ENCODE measurements around the gene NPFF.

Gene NPFF

GRCh38 chr12:53474819-53475218 lies 32.5 kb downstream of the NPFF start:
- DNase-seq (ENCODE audit: low read depth): no peak

DNA sequence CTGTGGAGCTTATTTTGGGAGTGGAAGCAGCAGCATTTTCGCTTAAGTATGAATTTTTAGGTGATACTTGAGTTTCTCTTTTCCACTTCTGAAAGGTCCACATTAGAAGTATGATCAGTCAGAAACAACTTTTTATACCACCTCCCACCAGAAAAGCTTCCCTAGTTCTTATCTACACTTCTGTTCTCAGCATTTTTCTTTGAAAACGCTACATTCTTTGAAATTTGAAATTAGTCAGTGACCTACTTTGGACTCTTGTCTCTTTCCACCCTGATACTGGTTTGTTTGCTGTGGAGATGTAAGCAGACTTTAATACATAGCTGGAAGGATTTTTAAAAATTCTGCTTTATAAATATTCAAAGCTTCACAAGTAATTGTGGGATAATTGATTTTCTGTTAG lies 33.2 kb downstream of the NPFF start:
- DNase-seq (ENCODE audit: low read depth): no peak

DNA sequence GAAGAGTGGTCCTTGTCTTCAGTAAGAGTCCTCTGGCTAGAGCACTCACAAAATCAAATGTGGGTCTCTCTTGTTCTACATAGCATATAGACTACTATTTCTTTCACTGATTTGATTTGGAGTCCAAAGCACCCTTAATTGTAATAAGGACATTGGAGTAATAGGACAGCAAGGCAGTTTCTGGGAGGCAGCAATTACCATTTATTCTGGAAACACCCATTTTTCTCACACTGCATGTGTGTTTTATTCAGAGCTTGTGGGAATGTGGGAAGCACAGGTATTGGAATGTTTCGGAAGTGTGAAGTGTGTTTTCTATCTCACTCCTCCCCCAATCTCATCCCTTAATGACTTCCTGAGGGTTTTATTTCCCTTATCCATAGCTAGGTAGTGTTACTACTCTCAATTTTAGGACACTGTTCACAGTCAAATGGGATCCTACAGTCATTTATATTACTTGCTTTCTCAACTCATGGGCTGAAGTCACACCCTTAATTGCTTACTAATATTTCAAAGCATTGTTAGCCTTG lies 35.2 kb downstream of the NPFF start:
- DNase-seq (ENCODE audit: low read depth): no peak

DNA sequence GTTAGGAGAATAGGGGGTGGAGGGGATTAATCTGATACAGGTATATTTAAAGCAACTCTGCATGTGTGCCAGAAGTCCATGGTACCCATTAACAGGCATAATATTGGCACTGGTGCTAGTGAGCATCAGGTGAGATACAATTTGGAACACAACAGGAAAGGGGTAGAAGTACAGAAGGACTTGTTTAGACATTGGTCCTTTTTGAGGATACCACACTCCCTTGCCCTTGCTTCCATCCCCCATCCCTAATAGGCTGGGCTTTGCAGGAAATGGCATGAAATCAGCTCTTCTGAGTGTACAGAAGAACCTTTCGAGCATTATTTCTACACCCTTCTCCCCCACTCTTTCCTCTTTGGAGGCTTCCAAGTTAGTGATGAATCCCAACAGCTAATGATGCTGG lies 39.0 kb downstream of the NPFF start:
- DNase-seq (ENCODE audit: low read depth): no peak

DNA sequence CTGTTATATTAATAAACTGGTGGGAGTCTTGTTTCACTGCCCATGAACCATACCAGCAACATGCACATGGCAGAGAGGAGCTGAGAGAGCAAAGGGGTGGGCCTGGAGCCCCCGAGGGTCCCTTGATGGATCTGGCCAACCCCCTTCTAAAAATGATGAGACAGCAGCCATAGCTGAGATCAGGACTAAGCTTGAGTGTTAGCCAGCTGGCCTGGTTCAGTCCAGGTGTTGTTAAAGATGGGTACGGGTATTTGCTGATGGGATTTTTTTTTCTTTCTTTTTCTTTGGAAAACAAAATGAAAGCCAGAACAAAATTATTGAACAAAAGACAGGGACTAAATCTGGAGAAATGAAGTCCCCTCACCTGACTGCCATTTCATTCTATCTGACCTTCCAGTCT lies 39.4 kb downstream of the NPFF start:
- DNase-seq (ENCODE audit: low read depth): no peak

DNA sequence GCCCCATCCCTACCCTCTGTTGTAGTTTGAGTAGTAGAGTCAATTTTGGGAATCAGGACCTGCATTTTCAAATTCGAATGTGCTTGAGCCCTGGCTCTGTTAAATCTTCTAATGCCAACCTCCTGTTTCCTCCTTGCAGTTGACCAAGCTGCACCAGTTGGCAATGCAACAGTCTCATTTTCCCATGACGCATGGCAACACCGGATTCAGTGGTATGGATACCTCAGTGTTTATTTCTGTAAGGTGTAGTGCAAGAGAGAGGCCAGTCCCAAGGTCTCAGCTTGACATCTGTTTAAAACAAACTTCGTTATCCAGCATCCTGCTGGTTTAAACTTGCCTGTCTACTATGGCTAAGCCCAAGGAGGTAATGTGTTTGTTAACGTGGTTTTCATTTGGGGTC lies 40.2 kb downstream of the NPFF start:
- no peak for DNase-seq (ENCODE audit: low read depth)

DNA sequence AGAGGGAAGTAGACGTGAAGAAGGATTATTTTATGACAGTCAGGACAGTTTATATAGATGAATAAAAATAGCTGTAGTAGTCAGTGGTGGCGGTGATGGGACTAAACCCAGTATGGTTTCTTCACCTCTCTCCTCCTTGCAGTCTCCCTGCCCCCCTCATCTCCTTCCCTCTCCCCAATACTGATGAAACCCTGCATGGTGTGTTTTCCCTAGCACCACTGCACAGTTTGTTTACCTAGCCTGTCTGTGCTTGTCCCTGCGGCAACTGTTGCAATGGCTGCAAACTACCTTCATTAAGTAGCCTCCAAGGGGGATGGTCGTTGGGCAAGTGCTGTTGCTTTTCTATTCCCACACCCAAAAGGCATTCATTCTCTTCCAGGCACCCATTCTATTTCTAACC lies 40.6 kb downstream of the NPFF start:
- no peak for DNase-seq (ENCODE audit: low read depth)

GRCh38 chr12:53465679-53466078 lies 41.6 kb downstream of the NPFF start:
- no peak for DNase-seq (ENCODE audit: low read depth)

- no peak for DNase-seq (ENCODE audit: low read depth)
Measured at GRCh38 chr12:53464685-53465418, 42.4 kb downstream of the NPFF start.

- no peak for DNase-seq (ENCODE audit: low read depth)
Measured at GRCh38 chr12:53463802-53464560, 43.3 kb downstream of the NPFF start.

- DNase-seq (ENCODE audit: low read depth): no peak
Measured at GRCh38 chr12:53462935-53463334, 44.3 kb downstream of the NPFF start.

DNA sequence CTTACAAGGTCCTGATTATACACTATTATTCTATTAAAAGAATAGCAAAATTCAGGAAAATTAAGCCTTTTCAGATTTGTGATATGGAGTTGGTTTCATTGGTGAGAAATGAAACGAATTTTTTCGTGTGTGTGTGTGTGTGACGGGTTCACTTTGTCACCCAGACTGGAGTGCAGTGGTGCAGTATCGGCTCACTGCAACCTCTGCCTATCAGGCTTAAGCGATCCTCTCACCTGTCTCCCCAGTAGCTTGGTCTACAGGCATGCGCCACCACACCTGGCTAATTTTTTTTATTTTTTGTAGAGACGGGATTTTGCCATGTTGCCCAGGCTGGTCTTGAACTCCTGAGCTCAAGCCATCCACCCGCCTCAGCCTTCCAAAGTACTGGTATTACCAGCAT lies 45.7 kb downstream of the NPFF start:
- no peak for DNase-seq (ENCODE audit: low read depth)

- no peak for DNase-seq (ENCODE audit: low read depth)
Measured at GRCh38 chr12:53461059-53461458, 46.2 kb downstream of the NPFF start.

DNA sequence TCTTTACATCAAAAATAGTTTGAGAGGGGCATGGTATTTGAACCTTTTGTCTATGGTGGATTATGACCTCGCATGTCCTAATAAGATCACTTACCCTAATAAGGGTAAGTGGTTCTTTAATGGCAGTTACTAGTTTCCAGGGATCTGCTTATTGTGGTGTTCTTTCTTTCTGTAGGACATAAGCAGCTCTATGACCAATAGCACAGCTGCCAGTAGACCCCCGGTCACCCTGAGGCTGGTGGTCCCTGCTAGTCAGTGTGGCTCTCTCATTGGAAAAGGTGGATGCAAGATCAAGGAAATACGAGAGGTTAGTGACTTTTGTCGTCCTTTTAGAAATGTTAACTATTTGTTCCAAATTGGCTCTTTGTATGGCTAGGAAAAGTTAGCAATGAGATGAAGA lies 48.2 kb downstream of the NPFF start:
- no peak for DNase-seq (ENCODE audit: low read depth)

All from activated gamma-delta T cell treated with anti-CD3 and anti-CD28 coated beads, Interleukin-2, amount 50 U/mL, for 16 hours (primary cell).